ENCODE measurements around the gene DPCD.

DNA sequence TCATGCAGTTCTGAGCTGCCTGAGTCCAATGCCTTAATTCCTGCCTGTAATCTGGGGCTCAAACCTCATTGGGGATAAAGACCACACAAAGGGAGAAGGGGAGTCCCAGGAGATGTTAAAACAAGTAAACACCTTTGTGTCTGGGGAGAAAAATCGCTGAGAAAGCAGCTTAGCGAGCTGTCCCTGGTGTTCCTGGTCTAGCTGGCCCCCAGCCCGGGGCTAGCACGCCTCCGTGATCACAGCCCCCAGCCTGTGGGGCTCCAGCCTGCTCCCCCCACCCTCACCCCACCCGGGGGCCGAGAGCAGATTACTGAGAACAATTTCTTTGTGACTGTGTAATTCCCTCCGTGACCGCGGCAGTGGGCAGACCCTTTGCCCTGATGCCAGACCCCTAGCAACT, 24.8 kb downstream of the DPCD start:
- no peak for TF ChIP-seq POLR2A (IDR thresholded peaks at IDR 0.05)
- TF ChIP-seq, protein P1, sequence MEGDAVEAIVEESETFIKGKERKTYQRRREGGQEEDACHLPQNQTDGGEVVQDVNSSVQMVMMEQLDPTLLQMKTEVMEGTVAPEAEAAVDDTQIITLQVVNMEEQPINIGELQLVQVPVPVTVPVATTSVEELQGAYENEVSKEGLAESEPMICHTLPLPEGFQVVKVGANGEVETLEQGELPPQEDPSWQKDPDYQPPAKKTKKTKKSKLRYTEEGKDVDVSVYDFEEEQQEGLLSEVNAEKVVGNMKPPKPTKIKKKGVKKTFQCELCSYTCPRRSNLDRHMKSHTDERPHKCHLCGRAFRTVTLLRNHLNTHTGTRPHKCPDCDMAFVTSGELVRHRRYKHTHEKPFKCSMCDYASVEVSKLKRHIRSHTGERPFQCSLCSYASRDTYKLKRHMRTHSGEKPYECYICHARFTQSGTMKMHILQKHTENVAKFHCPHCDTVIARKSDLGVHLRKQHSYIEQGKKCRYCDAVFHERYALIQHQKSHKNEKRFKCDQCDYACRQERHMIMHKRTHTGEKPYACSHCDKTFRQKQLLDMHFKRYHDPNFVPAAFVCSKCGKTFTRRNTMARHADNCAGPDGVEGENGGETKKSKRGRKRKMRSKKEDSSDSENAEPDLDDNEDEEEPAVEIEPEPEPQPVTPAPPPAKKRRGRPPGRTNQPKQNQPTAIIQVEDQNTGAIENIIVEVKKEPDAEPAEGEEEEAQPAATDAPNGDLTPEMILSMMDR (IDR thresholded peaks at IDR 0.05): no peak
